ENCODE measurements around the gene GNLY. TPM values are rescaled to one million over a fixed set of nuclear protein-coding genes. Genes with fewer than 3 reads are reported as not detected.

The GNLY gene
- total RNA-seq, 1 donor from 2014 or later: 3.2 TPM

DNA sequence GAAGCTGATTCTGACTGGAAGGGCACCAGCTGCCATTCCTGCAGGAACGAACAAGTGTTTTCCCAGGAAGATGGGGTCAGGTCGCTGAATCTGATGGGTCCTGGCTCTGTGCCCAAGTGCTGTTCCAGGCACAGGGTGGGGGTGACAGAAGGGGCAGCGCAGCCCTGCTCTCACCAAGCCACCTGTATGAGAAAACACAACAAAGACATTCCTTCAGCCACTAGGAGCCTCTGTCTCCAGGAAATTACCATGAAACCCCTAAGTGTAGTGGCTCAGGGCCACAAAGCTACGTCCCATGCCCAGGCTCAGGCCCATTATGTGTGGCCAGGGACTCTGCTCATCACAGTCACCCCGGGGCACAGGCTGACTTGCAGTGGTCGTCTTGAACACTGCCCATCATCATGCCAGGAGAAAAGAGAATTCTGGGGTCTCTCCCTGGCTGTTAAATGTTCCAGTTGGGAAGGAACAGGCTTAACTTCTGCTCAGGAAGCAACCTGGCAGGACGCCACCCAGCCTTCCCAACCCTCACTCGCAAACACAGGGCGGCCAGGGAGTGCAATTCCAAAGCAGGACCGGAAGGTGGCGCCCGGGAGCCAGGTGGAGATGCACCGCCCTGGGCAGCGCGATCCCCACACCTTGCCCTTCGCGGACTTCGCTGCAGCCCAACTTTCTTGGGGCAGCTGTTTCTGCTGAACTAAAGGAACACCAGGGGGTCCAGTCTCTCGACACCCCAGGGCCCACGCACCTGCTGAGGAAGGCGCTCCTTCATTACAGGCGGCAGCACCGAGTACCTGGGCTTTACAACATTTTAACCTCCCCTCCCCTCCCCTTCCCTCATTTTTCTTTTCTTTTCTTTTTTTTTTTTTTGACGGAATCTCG, 15.1 kb upstream of the GNLY start:
- intact Hi-C loops (cut with DNase I): no loop called here
- DNase-seq (ENCODE audit: extremely low spot score in 2 of 2): no peak
- Histone ChIP-seq H3K9me3 (no peaks in the 10 kb centered on the region), H3K36me3 (no peaks in the 10 kb centered on the region), H3K4me3 (no peak overlapping the region), H3K4me1 (peaks cover 12% of the 10 kb centered on the region), H3K27me3 (no peaks in the 10 kb centered on the region), H3K27ac (no peak overlapping the region)
- TF ChIP-seq CTCF (IDR thresholded peaks at IDR 0.05) (peak; percentile 74 to 93 (median 88)), POLR2AphosphoS5 (IDR thresholded peaks at IDR 0.05; ENCODE audit: insufficient read depth in 1 of 2, low read depth in 1 of 2) (no peak)

GRCh38 chr2:85680707-85681371, 13.3 kb upstream of the GNLY start:
- TF ChIP-seq CTCF (IDR thresholded peaks at IDR 0.05) (no peak), POLR2AphosphoS5 (IDR thresholded peaks at IDR 0.05; ENCODE audit: insufficient read depth in 1 of 2, low read depth in 1 of 2) (no peak), POLR2A (IDR thresholded peaks at IDR 0.05) (no peak)
- Histone ChIP-seq H3K4me1 (peaks cover 12% of the 10 kb centered on the region), H3K4me3 (no peak overlapping the region), H3K9me3 (no peaks in the 10 kb centered on the region), H3K27me3 (no peaks in the 10 kb centered on the region), H3K36me3 (no peaks in the 10 kb centered on the region), H3K27ac (no peak overlapping the region)
- intact Hi-C loops (cut with DNase I): loop anchor here (1.0 kb wide), 1 partner anchor 47 kb away; no protein-coding TSS in a partner anchor
- DNase-seq (ENCODE audit: extremely low spot score in 2 of 2): no peak

GRCh38 chr2:85681372-85681763, 12.8 kb upstream of the GNLY start:
- Histone ChIP-seq H3K27me3 (no peaks in the 10 kb centered on the region), H3K4me1 (peaks cover 12% of the 10 kb centered on the region), H3K9me3 (no peaks in the 10 kb centered on the region), H3K36me3 (no peaks in the 10 kb centered on the region), H3K27ac (no peak overlapping the region), H3K4me3 (no peak overlapping the region)
- intact Hi-C loops (cut with DNase I): loop anchor here (1.0 kb wide), 1 partner anchor 47 kb away; no protein-coding TSS in a partner anchor
- DNase-seq (ENCODE audit: extremely low spot score in 2 of 2): no peak
- TF ChIP-seq POLR2AphosphoS5 (IDR thresholded peaks at IDR 0.05; ENCODE audit: insufficient read depth in 1 of 2, low read depth in 1 of 2) (peak in 1 of 2 donors; percentile 10), CTCF (IDR thresholded peaks at IDR 0.05) (no peak)

DNA sequence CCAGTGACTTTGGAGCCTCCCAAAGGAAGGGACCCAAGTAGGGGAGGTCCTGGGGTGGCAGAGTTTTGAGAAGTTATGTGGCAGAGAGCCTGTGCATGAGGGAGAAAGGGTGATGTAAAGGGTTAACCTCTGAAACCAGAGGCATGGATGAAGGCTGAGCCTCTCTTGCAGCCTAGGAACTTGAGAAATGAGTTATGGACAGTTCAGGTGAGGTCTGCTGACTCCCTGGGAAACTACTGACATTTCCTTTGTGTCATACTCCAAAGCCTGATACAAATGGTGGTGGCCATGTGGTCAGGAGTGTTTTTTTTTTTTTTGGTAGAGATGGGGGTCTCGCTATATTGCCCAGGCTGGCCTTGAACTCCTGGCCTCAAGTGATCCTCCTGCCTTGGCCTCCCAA, 12.4 kb upstream of the GNLY start:
- no peaks in the 10 kb centered on the region for H3K27me3 ChIP-seq
- H3K36me3 ChIP-seq: no peaks in the 10 kb centered on the region
- no peak overlapping the region for H3K27ac ChIP-seq
- no peak overlapping the region for H3K4me3 ChIP-seq
- H3K4me1 ChIP-seq: peaks cover 12% of the 10 kb centered on the region
- TF ChIP-seq POLR2AphosphoS5 (IDR thresholded peaks at IDR 0.05; ENCODE audit: insufficient read depth in 1 of 2, low read depth in 1 of 2): no peak
- no peak for DNase-seq (ENCODE audit: extremely low spot score in 2 of 2)
- intact Hi-C loops (cut with DNase I): loop anchor here (1.0 kb wide), 1 partner anchor 47 kb away; no protein-coding TSS in a partner anchor
- H3K9me3 ChIP-seq: no peaks in the 10 kb centered on the region

DNA sequence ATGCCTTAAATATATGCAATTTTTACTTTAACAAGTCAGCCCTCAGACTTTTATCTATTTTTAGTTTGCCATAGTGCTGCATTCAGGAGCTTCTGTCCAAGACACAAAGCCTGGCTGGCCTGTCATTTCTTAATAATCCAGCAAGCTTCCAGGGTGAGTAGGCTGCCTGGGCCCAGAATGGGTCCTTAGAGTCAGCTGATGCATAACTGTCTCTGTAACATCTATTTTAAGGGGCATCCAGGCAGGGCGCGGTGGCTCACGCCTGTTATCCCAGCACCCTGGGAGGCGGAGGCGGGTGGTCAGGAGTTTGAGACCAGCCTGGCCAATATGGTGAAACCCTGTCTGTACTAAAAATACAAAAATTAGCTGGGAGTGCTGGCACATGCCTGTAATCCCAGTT, 11.8 kb upstream of the GNLY start:
- peaks cover 12% of the 10 kb centered on the region for H3K4me1 ChIP-seq
- intact Hi-C loops (cut with DNase I): no loop called here
- TF ChIP-seq POLR2A (IDR thresholded peaks at IDR 0.05): no peak
- TF ChIP-seq POLR2AphosphoS5 (IDR thresholded peaks at IDR 0.05; ENCODE audit: insufficient read depth in 1 of 2, low read depth in 1 of 2): no peak
- no peak for TF ChIP-seq CTCF (IDR thresholded peaks at IDR 0.05)
- H3K27ac ChIP-seq: no peak overlapping the region
- H3K4me3 ChIP-seq: no peak overlapping the region
- H3K36me3 ChIP-seq: no peaks in the 10 kb centered on the region
- H3K9me3 ChIP-seq: no peaks in the 10 kb centered on the region
- no peaks in the 10 kb centered on the region for H3K27me3 ChIP-seq
- no peak for DNase-seq (ENCODE audit: extremely low spot score in 2 of 2)

Measured in vagina (tissue), 2 donors.